Non-pigmented ciliary epithelial cell (primary cell): ENCODE results near the gene OTUB2.

Source experiments
- DNase-seq: peaks from one replicate; pipeline ENCODE4 v3.0.0-alpha.2; 2010; ENCODE audit warnings: low read depth

The OTUB2 gene

GRCh38 chr14:94041551-94042346 lies 15.6 kb downstream of the OTUB2 start:
- no peak for DNase-seq

- DNase-seq = no peak
These were observed 16.4 kb downstream of the OTUB2 start for GRCh38 chr14:94042433-94043091.

- no peak for DNase-seq
These were observed 17.1 kb downstream of the OTUB2 start for GRCh38 chr14:94043111-94043755.

GRCh38 chr14:94043756-94044475 lies 17.8 kb downstream of the OTUB2 start:
- no peak for DNase-seq

- no peak for DNase-seq
These were observed 18.4 kb downstream of the OTUB2 start for GRCh38 chr14:94044476-94045091.

- DNase-seq = no peak
These were observed 19.0 kb downstream of the OTUB2 start for GRCh38 chr14:94045101-94045500.

- no peak for DNase-seq
These were observed 19.6 kb downstream of the OTUB2 start for GRCh38 chr14:94045563-94046345.

GRCh38 chr14:94046696-94047250 lies 20.6 kb downstream of the OTUB2 start:
- no peak for DNase-seq

- DNase-seq = no peak
These were observed 21.4 kb downstream of the OTUB2 start for GRCh38 chr14:94047581-94047980.

- DNase-seq = no peak
These were observed 22.8 kb downstream of the OTUB2 start for GRCh38 chr14:94048691-94049624.

- no peak for DNase-seq
These were observed 23.5 kb downstream of the OTUB2 start for GRCh38 chr14:94049625-94050023.

- DNase-seq = no peak
These were observed 24.2 kb downstream of the OTUB2 start for GRCh38 chr14:94050231-94050880.

GRCh38 chr14:94051115-94051514 lies 25.0 kb downstream of the OTUB2 start:
- DNase-seq = no peak

- DNase-seq = no peak
These were observed 25.6 kb downstream of the OTUB2 start for GRCh38 chr14:94051779-94052178.

GRCh38 chr14:94052199-94052598 lies 26.1 kb downstream of the OTUB2 start:
- DNase-seq = no peak

GRCh38 chr14:94052662-94053061 lies 26.5 kb downstream of the OTUB2 start:
- DNase-seq = no peak

GRCh38 chr14:94054401-94054800 lies 28.3 kb downstream of the OTUB2 start:
- no peak for DNase-seq

- DNase-seq = no peak
These were observed 28.8 kb downstream of the OTUB2 start for GRCh38 chr14:94054936-94055335.
